Spleen (tissue), 11 donors: Measurements from ENCODE around the gene SLC16A8. TPM values are rescaled to one million over a fixed set of nuclear protein-coding genes. Genes with fewer than 3 reads are reported as not detected.

Experiments
- DNase-seq: peaks from one replicate; pipeline ENCODE4 v3.0.0-alpha.2; 2020
- H3K27ac ChIP-seq, 8 donors: fragments of 200-600 bp; sonication (generic) in 7 of 8; 1 replicate in 4 of 8; 2 replicates in 4 of 8; pipeline versions ENCODE4 v1.5.0 to v1.8.0; 2016 to 2021; ENCODE audit warnings: inconsistent platforms in 4 of 8, mild to moderate bottlenecking in 4 of 8, moderate library complexity in 1 of 8
- H3K27me3 ChIP-seq, 7 donors: fragments of 200-600 bp; sonication (generic) in 6 of 7; replicated peaks in 1 of 7; 1 replicate in 4 of 7; 2 replicates in 3 of 7; pipeline versions ENCODE4 v1.5.0 to v1.8.0; 2016 to 2021; ENCODE audit warnings: inconsistent platforms in 3 of 7, mild to moderate bottlenecking in 1 of 7
- H3K36me3 ChIP-seq, 6 donors: fragments of 200-600 bp; sonication (generic) in 5 of 6; 1 replicate in 4 of 6; 2 replicates in 2 of 6; pipeline versions ENCODE4 v1.5.0 to v1.8.0; 2016 to 2021; ENCODE audit warnings: inconsistent platforms in 2 of 6
- H3K4me1 ChIP-seq, 6 donors: fragments of 200-600 bp; sonication (generic) in 5 of 6; 1 replicate in 3 of 6; 2 replicates in 3 of 6; pipeline versions ENCODE4 v1.5.0 to v1.8.0; 2016 to 2021; ENCODE audit warnings: inconsistent platforms in 3 of 6
- H3K4me3 ChIP-seq, 8 donors: fragments of 200-600 bp; sonication (generic) in 7 of 8; 1 replicate in 4 of 8; 2 replicates in 4 of 8; pipeline versions ENCODE4 v1.5.0 to v1.8.0; 2016 to 2021; ENCODE audit warnings: inconsistent platforms in 4 of 8, mild to moderate bottlenecking in 4 of 8, moderate library complexity in 2 of 8
- H3K9me3 ChIP-seq, 8 donors: fragments of 200-600 bp; sonication (generic) in 7 of 8; 1 replicate in 4 of 8; 2 replicates in 4 of 8; pipeline versions ENCODE4 v1.5.0 to v1.8.0; 2016 to 2021; ENCODE audit warnings: inconsistent platforms in 4 of 8
- CTCF ChIP-seq, 11 experiments: fragments of 200-600 bp in 7 of 11; fragments of 450-650 bp in 4 of 11; sonication (generic) in 4 of 11; IDR thresholded peaks in 8 of 11; conservative IDR thresholded peaks in 3 of 11; 1 replicate in 7 of 11; 2 replicates in 4 of 11; pipeline versions ENCODE4 v1.4.0 to v1.8.0; 2016 to 2021; ENCODE audit warnings: antibody characterized with exemption in 11 of 11, inconsistent platforms in 4 of 11, mild to moderate bottlenecking in 1 of 11
- POLR2A ChIP-seq, 3 donors: fragments of 450-650 bp; IDR thresholded peaks; one replicate each; pipeline ENCODE4 v1.5.1; 2017; ENCODE audit warnings: antibody characterized with exemption in 3 of 3, mild to moderate bottlenecking in 1 of 3
- POLR2AphosphoS5 ChIP-seq, 3 donors: sonication (generic); formaldehyde crosslinking; IDR thresholded peaks; one replicate each; pipeline ENCODE4 v1.5.1; 2017; ENCODE audit warnings: antibody characterized with exemption in 3 of 3
- WGBS, 5 donors: extraction: QIAGEN DNeasy Blood & Tissue Kit in 3 of 5; methylation state at CpG; one replicate each; pipeline versions ENCODE4 v1.1.5 to v1.1.7; 2013 to 2018; 5-methylcytosine and 5-hydroxymethylcytosine counted together
- intact Hi-C: fragments of 100-400 bp; cut with DNase I; formaldehyde crosslinking; loops from one replicate; pipeline ENCODE4 v1.15.0; 2023; ENCODE audit warnings: low total_unique reads
- polyA plus RNA-seq, 3 donors: library from polyadenylated mRNA; stranded (reverse); fragments of 200-250 nt; gene quantifications; one replicate each; pipeline ENCODE4 v1.2.1, GENCODE V29; 2013
- total RNA-seq, 7 donors: library from RNA; depleted of rRNA in 3 of 7; stranded (reverse); fragments of >200 nt in 3 of 7; fragmentation: NEBNext Ultra II Directional in 4 of 7; extraction: Animal tissue kit (Norgen Biotek cat#: 25700) in 4 of 7; gene quantifications; one replicate each; pipeline versions ENCODE4 v1.1.0 to v1.2.1, GENCODE V29; 2016 to 2021
- donor health status: healthy with polysubstance abuse.
- donor health status: DM: no; HTN: no; CAD: no; lungs with moderate emphysema.
- donor health status: DM: no; HTN: no; CAD: no.
- donor health status: Bipolar disorder and iron deficiency.
- donor health status: healthy.
- donor health status: DM: no; HTN: no; CAD: no.
- donor health status: DM: yes; HTN: yes; CAD: no.

The SLC16A8 gene
- total and polyA plus RNA-seq, 10 donors = 0.22 to 1.2 (median 0.68) TPM; not detected in 4

- TF ChIP-seq POLR2A (IDR thresholded peaks at IDR 0.05) (no peak), CTCF (IDR thresholded peaks at IDR 0.05 in 8 of 11, conservative IDR thresholded peaks at IDR 0.05 in 3 of 11) (no peak), POLR2AphosphoS5 (IDR thresholded peaks at IDR 0.05) (no peak)
- WGBS, 5 donors = 89 to 95% (median 93%) methylated on average over 10 to 22 of the region's 22 CpGs
- no peaks in the 10 kb centered on the region for H3K27me3 ChIP-seq
- no peaks in the 10 kb centered on the region for H3K9me3 ChIP-seq
- no peak overlapping the region for H3K4me3 ChIP-seq
- no peak for DNase-seq
- no peaks in the 10 kb centered on the region for H3K4me1 ChIP-seq
- H3K36me3 ChIP-seq = peaks cover 0 to 97% (median 71%) of the 10 kb centered on the region in 6 donors
- no peak overlapping the region for H3K27ac ChIP-seq
- intact Hi-C loops = no loop called here
Measured at GRCh38 chr22:38071421-38072321, 12.3 kb downstream of the SLC16A8 start.

- intact Hi-C loops = no loop called here
- H3K4me3 ChIP-seq = no peak overlapping the region
- H3K36me3 ChIP-seq = peaks cover 0 to 100% (median 84%) of the 10 kb centered on the region in 6 donors
- H3K4me1 ChIP-seq = no peaks in the 10 kb centered on the region
- H3K27me3 ChIP-seq = no peaks in the 10 kb centered on the region
- peak overlapping the region in 1 of 8 donors; percentile 8 for H3K27ac ChIP-seq
- no peaks in the 10 kb centered on the region for H3K9me3 ChIP-seq
- no peak for DNase-seq
- 86 to 95% (median 92%) methylated on average over 11 of the region's 11 CpGs for WGBS, 5 donors
- no peak for TF ChIP-seq POLR2AphosphoS5 (IDR thresholded peaks at IDR 0.05)
- no peak for TF ChIP-seq POLR2A (IDR thresholded peaks at IDR 0.05)
- TF ChIP-seq CTCF (IDR thresholded peaks at IDR 0.05 in 8 of 11, conservative IDR thresholded peaks at IDR 0.05 in 3 of 11) = no peak
Measured at GRCh38 chr22:38070250-38070921, 13.6 kb downstream of the SLC16A8 start.

- intact Hi-C loops = loop anchor here (10.0 kb wide), 1 partner anchor 165 kb away; no protein-coding TSS in a partner anchor
- no peak for TF ChIP-seq POLR2A (IDR thresholded peaks at IDR 0.05)
- peak in 5 of 11 experiments; percentile 6 to 38 (median 30) for TF ChIP-seq CTCF (IDR thresholded peaks at IDR 0.05 in 8 of 11, conservative IDR thresholded peaks at IDR 0.05 in 3 of 11)
- TF ChIP-seq POLR2AphosphoS5 (IDR thresholded peaks at IDR 0.05) = peak in 2 of 3 donors; percentile 34 to 44
- no peak for DNase-seq
Measured at GRCh38 chr22:38069372-38070249, 14.4 kb downstream of the SLC16A8 start.

More at GRCh38 chr22:38069372-38070249, 14.4 kb downstream of the SLC16A8 start:
- 75 to 84% (median 79%) methylated on average over 20 to 21 of the region's 21 CpGs for WGBS, 5 donors
- Histone ChIP-seq H3K4me3 (no peak overlapping the region), H3K36me3 (peaks cover 0 to 100% (median 90%) of the 10 kb centered on the region in 6 donors), H3K27me3 (no peaks in the 10 kb centered on the region), H3K9me3 (no peaks in the 10 kb centered on the region), H3K4me1 (no peaks in the 10 kb centered on the region), H3K27ac (peak overlapping the region in 1 of 8 donors; percentile 8)
